ENCODE results near the gene CAMK2D.

The CAMK2D gene

GRCh38 chr4:113462286-113462685 lies 299.3 kb downstream of the CAMK2D start:
- DNase-seq: no peak

GRCh38 chr4:113461281-113461680 lies 300.3 kb downstream of the CAMK2D start:
- no peak for DNase-seq

GRCh38 chr4:113457886-113458285 lies 303.7 kb downstream of the CAMK2D start:
- no peak for DNase-seq

- DNase-seq: no peak
These were observed 304.4 kb downstream of the CAMK2D start for GRCh38 chr4:113457121-113457520.

- no peak for DNase-seq
These were observed 306.5 kb downstream of the CAMK2D start for GRCh38 chr4:113455061-113455460.

GRCh38 chr4:113452868-113453620 lies 308.5 kb downstream of the CAMK2D start:
- no peak for DNase-seq

- DNase-seq: no peak
These were observed 309.4 kb downstream of the CAMK2D start for GRCh38 chr4:113452152-113452551.

GRCh38 chr4:113450295-113451080 lies 311.1 kb downstream of the CAMK2D start:
- no peak for DNase-seq

GRCh38 chr4:113449410-113449974 lies 312.0 kb downstream of the CAMK2D start:
- DNase-seq: no peak

- no peak for DNase-seq
These were observed 313.8 kb downstream of the CAMK2D start for GRCh38 chr4:113447769-113448168.

GRCh38 chr4:113447061-113447460 lies 314.5 kb downstream of the CAMK2D start:
- DNase-seq: no peak

- no peak for DNase-seq
These were observed 315.5 kb downstream of the CAMK2D start for GRCh38 chr4:113446019-113446418.

- no peak for DNase-seq
These were observed 316.3 kb downstream of the CAMK2D start for GRCh38 chr4:113445286-113445685.

GRCh38 chr4:113444386-113444785 lies 317.2 kb downstream of the CAMK2D start:
- DNase-seq: no peak

GRCh38 chr4:113442826-113443225 lies 318.7 kb downstream of the CAMK2D start:
- DNase-seq: no peak

GRCh38 chr4:113440371-113440770 lies 321.2 kb downstream of the CAMK2D start:
- no peak for DNase-seq

GRCh38 chr4:113438596-113438995 lies 322.9 kb downstream of the CAMK2D start:
- DNase-seq: no peak

- DNase-seq: no peak
These were observed 324.4 kb downstream of the CAMK2D start for GRCh38 chr4:113437129-113437528.

GRCh38 chr4:113436360-113436759 lies 325.2 kb downstream of the CAMK2D start:
- no peak for DNase-seq

GRCh38 chr4:113435893-113436292 lies 325.6 kb downstream of the CAMK2D start:
- DNase-seq: no peak

- no peak for DNase-seq
These were observed 327.3 kb downstream of the CAMK2D start for GRCh38 chr4:113434247-113434587.

- DNase-seq: no peak
These were observed 327.8 kb downstream of the CAMK2D start for GRCh38 chr4:113433536-113434246.

GRCh38 chr4:113433116-113433515 lies 328.4 kb downstream of the CAMK2D start:
- no peak for DNase-seq
